T-helper 1 cell treated with Interleukin-12 subunit alpha and Interleukin-12 subunit beta and Interleukin-4 antibody, amounts not matched to agents 30 ng/mL and 1 ng/mL, for 36 hours (primary cell): Measurements from ENCODE around the gene LAMP1. TPM values are rescaled to one million over a fixed set of nuclear protein-coding genes. Genes with fewer than 3 reads are reported as not detected.
"Not testable (repeated sequence)": the region's sequence is repeated elsewhere in the genome, so short reads cannot be mapped to it uniquely, and the experiment has no call there.

Experiments used
- intact Hi-C: fragments of 100-400 bp; cut with micrococcal nuclease; formaldehyde crosslinking; loops from one replicate; pipeline ENCODE4 v1.15.1; 2024
- total RNA-seq: library from RNA; stranded (reverse); gene quantifications from 2 replicates; pipeline ENCODE4 v1.2.3, GENCODE V29; 2022

Gene LAMP1
- total RNA-seq, 1 donor from 2014 or later = 90.7 TPM

GRCh38 chr13:113324398-113324797, 27.4 kb downstream of the LAMP1 start:
- intact Hi-C loops = no loop called here

DNA sequence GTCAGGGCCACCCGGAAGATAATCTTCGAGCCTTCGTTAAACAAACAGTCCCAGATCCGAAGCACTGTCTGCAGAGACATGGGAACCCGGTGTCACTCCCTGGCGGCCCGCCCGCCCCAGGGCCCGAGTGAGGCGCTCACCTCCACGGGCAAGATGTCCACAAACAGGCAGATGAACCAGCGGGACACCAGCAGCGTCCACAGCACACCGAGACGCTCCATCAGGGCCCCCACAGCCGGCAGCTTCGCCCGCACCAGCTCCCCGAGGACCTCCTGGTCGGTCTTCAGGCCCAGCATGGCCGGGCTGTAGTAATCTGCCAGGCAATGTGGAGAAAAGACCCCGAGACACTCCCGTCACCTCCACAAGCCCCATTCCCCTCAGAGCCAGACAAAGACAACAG, 28.7 kb downstream of the LAMP1 start:
- intact Hi-C loops = no loop called here

DNA sequence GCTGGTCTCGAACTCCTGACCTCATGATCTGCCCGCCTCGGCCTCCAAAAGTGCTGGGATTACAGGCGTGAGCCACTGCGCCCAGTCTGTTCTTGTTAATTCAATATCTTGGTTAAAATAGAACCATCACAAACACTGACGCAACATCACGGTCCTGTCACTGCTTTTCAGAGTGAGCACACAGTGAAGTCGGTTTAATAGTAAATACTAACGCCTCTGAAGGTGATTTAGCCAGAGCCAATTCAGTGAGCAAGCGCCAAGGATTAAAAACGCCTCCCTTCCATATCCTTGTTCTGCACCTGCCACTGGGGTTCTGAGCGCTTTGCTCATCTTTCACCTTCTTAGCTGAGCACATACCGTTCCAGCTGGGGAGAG, 30.3 kb downstream of the LAMP1 start:
- intact Hi-C loops = no loop called here

- intact Hi-C loops = no loop called here
Observed at GRCh38 chr13:113327766-113328471, 30.9 kb downstream of the LAMP1 start.

- intact Hi-C loops = no loop called here
Observed at GRCh38 chr13:113328851-113329250, 31.8 kb downstream of the LAMP1 start.

- intact Hi-C loops = no loop called here
Observed at GRCh38 chr13:113329656-113330312, 32.7 kb downstream of the LAMP1 start.

- intact Hi-C loops = no loop called here
Observed at GRCh38 chr13:113332615-113333014, 35.6 kb downstream of the LAMP1 start.

GRCh38 chr13:113333076-113333475, 36.0 kb downstream of the LAMP1 start:
- intact Hi-C loops = no loop called here

- intact Hi-C loops = no loop called here
Observed at GRCh38 chr13:113337556-113337955, 40.5 kb downstream of the LAMP1 start.

DNA sequence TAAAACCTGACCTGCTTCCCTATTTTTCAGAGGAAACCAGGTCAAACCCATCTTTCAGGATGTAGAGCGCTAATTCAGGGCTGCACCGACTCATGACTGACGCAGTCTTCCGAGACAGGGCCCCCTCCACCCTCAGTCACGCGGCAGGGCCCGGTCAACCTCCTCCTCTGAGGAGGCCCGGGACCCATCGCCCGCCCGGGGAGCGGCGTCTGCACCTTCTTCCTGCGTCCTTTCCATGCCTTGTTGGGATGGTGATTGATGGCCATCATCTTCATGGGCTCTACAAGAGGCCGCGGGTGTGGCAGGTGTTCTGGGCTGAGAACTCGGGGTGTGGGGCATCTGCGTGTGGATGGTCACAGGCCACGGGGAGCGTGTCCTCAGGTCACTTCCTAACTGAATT, 40.9 kb downstream of the LAMP1 start:
- intact Hi-C loops = no loop called here

DNA sequence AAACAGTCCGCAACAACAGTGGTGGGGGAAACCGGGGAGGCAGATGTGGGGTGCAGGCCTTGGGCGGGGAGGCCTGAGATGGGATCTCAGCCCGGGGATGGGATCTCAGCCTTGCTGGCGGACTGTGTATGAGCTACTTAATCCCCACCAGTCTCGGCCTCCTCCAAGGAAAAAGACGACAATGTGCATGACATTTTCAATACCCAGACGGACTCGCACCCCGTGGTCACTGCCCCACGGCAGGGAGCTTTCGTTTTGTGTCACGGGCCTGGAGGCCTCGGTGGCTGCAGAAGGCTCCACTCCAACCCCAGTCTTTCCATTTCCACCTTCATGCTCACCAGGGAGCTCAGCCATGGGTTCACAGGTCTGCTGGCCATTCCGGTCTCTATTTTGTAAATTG, 41.4 kb downstream of the LAMP1 start:
- intact Hi-C loops = no loop called here

DNA sequence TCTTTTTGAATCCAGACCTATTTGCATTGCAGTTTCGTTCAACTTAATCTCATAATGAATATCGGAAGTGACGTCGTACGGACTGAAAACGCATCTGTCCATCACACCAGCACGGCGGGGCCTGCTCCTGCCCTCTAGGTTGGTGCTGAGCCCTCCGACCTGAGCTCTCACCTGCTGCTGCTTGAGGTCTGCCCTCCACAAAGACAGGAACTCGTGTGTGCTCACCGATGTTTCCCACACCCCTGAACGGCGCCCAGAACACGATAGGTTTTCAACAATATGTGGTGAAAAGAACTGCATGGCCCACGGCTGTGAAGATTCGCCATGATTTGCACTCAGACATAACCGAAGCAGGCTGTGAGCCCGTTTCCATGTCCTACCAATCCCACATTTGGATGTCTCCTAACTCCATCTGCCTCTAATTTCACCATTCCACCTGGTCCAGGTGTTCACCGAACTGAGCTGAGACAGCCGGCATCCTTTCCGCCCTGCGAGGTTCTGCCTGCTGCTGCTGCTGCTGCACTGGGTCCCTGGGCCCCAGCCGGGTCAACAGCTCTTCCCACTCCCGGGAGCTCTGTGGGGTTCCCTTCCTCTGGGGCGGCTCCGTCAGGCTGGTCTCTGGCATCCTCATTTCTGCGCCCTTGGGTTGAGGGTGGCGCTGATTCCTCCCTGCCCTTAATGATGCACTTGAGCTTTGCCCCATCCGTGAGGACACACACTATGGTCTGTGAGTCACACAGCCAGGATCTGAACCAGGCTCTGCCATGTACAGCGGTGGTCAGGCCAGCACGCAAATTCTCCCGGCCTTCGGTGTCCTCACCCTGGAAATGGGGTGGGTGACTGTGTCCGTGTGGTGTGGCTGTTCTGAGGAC, 46.0 kb downstream of the LAMP1 start:
- intact Hi-C loops = no loop called here

- intact Hi-C loops = no loop called here
Observed at GRCh38 chr13:113343692-113343968, 46.6 kb downstream of the LAMP1 start.

DNA sequence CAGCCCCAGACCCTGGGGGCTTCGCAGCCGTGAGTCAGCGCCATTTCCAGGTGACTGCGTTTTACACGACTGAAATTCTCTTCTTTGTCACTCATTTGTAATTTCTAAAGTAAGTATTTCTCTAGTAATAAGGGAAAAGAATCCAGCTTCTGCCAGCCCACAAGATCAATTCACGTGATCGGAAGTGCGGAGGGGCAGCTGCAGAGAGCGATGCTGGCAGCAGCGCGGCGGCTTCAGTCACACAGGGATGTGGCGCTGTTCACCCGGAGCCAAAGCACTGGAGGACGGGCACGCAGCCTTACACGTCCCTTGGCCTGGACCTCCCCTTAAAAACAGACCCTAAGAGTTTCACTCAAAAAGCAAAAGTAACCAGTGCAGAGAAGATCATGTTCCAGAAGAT, 48.4 kb downstream of the LAMP1 start:
- intact Hi-C loops = no loop called here

DNA sequence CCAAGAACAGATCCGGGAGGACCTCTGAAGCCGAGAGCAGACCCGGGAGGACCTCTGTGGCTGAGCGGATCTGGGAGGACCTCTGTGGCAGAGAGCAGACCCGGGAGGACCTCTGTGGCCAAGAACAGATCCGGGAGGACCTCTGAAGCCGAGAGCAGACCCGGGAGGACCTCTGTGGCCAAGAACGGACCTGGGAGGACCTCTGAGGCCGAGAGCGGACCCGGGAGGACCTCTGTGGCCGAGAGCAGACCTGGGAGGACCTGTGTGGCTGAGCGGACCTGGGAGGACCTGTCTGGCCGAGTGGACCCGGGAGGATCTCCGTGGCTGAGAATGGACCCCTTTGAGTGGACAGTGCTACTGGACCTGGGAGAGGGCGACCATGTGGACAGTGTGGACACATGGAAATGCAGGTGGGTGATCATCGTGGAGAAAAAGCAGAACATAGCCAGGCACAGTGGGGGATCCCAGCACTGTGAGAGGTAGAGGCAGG, 50.7 kb downstream of the LAMP1 start:
- intact Hi-C loops = not testable (repeated sequence)

DNA sequence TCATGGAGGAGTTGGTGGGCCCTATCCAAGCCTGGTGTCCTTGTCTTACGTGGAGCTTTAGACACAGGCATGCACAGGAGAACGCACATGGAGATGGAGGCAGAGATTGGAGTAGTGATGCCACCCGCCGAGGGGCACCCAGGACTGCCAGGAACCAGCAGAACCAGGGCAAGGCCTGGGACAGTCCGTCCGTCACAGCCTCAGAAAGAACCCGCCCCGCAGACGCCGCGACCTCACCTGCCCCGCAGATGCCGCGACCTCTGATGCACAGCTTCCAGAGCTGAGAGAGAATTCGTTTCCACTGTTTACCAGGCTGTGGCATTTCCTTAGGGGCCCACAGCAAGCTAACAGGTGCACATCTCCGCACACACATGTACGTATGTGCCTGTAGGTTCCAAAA, 51.6 kb downstream of the LAMP1 start:
- intact Hi-C loops = no loop called here

- intact Hi-C loops = no loop called here
Observed at GRCh38 chr13:113349050-113349449, 52.0 kb downstream of the LAMP1 start.

GRCh38 chr13:113349491-113349890, 52.5 kb downstream of the LAMP1 start:
- intact Hi-C loops = no loop called here

DNA sequence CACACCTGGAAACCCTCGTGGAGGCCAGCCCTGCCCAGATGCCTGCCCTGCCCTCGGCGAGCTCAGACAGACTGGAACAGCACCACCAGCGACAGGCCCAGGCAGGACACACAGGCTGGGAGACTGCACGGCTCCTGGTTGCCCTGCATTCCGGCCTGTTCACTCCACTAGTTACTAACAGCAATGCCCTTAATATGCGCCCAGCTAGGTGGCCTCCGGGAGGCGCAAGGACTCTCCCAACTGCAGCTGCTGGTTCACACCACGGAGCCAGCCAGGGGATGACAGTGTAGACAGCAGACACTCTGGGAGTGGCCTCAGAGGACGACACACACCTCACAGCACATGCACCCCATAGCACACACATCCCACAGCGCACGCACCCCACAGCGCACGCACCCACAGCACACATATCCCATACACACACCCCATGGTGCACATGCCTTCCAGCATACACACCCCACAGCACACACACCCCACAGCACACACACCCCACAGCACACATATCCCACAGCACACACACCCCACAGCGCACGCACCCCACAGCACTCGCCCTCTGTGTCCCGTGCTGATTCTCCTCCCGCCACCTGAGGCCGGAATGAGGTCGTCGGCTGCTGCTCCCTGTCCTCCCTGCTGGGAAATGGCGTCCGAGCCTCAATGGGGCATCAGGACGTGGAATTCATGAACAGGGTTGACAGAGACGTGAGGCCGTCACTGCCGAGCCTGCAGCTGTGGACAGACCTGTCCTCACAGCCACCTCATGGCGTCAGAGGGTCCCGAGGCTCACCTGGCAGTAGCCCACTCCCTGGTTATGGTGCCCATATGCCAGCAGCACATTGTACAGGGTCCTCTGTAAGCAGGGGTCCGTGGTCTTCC, 53.3 kb downstream of the LAMP1 start:
- intact Hi-C loops = no loop called here

DNA sequence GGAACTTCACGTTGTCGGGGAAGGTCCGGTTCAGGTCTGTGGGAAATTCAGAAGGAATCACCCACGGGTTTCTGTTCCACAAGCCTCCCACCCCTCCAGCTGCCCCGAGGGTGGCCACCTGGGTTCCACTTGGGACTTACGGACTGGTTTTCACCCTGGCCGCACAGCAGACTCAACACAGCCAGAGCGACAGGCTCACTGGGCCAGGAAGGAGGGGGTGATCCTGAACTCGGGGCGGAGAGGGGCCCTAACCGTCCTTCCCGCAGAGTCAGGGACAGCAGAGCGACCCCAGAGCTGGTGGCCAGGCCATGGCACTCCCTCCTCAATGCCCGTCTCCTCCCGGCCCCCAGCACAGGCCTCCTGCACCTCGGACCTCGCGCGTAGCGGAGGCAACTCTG, 53.9 kb downstream of the LAMP1 start:
- intact Hi-C loops = no loop called here

- intact Hi-C loops = no loop called here
Observed at GRCh38 chr13:113351514-113352026, 54.5 kb downstream of the LAMP1 start.
